NCI-H128 (cell line): ENCODE measurements around the gene SPOCK1.
A peak's percentile ranks its signal among the peaks of the same experiment; 100 is the strongest.
"Not testable (repeated sequence)": the region's sequence is repeated elsewhere in the genome, so short reads cannot be mapped to it uniquely, and the experiment has no call there.

Experiments used
- DNase-seq: peaks from one replicate; lab custom pipeline; 2025; ENCODE audit not compliant: unreplicated experiment; lab: John Stamatoyannopoulos, UW

SPOCK1 gene

GRCh38 chr5:137399911-137400310, 99.2 kb downstream of the SPOCK1 start:
- DNase-seq = no peak

GRCh38 chr5:137398751-137399150, 100.4 kb downstream of the SPOCK1 start:
- no peak for DNase-seq

GRCh38 chr5:137398154-137398553, 101.0 kb downstream of the SPOCK1 start:
- no peak for DNase-seq

GRCh38 chr5:137395011-137395755, 103.9 kb downstream of the SPOCK1 start:
- DNase-seq = no peak

GRCh38 chr5:137394380-137394779, 104.7 kb downstream of the SPOCK1 start:
- DNase-seq = no peak

- no peak for DNase-seq
Observed at GRCh38 chr5:137393196-137393993, 105.7 kb downstream of the SPOCK1 start.

- DNase-seq = no peak
Observed at GRCh38 chr5:137392261-137392660, 106.9 kb downstream of the SPOCK1 start.

GRCh38 chr5:137391044-137391443, 108.1 kb downstream of the SPOCK1 start:
- DNase-seq = not testable (repeated sequence)

GRCh38 chr5:137389042-137389441, 110.1 kb downstream of the SPOCK1 start:
- DNase-seq = no peak

GRCh38 chr5:137385064-137385463, 114.1 kb downstream of the SPOCK1 start:
- DNase-seq = no peak

GRCh38 chr5:137383909-137384308, 115.2 kb downstream of the SPOCK1 start:
- no peak for DNase-seq

- no peak for DNase-seq
Observed at GRCh38 chr5:137381555-137381954, 117.6 kb downstream of the SPOCK1 start.

GRCh38 chr5:137379555-137380286, 119.4 kb downstream of the SPOCK1 start:
- DNase-seq = no peak

- DNase-seq = peak; percentile 82
Observed at GRCh38 chr5:137375741-137376526, 123.2 kb downstream of the SPOCK1 start.

- DNase-seq = peak; percentile 94
Observed at GRCh38 chr5:137374110-137374714, 124.9 kb downstream of the SPOCK1 start.

- DNase-seq = no peak
Observed at GRCh38 chr5:137372773-137373160, 126.4 kb downstream of the SPOCK1 start.

GRCh38 chr5:137372016-137372772, 126.9 kb downstream of the SPOCK1 start:
- DNase-seq = no peak

- no peak for DNase-seq
Observed at GRCh38 chr5:137370096-137371071, 128.7 kb downstream of the SPOCK1 start.

GRCh38 chr5:137368651-137369050, 130.5 kb downstream of the SPOCK1 start:
- no peak for DNase-seq
